H1 (cell line): Measurements from ENCODE around the gene UNC93A. TPM values are rescaled to one million over a fixed set of nuclear protein-coding genes. Genes with fewer than 3 reads are reported as not detected.

Experiments
- CTCF ChIA-PET: fragments of 300-600 bp; sonication (Branson Sonifier 250); formaldehyde crosslinking; loops from one replicate; lab custom pipeline; 2021; ENCODE audit not compliant: partially characterized antibody; lab: Charles Lee
- POLR2A ChIA-PET: fragments of 300-600 bp; sonication (Branson Sonifier 250); formaldehyde crosslinking; loops from one replicate; lab custom pipeline; 2021; ENCODE audit warnings: inconsistent platforms; ENCODE audit not compliant: partially characterized antibody; lab: Charles Lee
- DNase-seq, 2 experiments: peaks; one replicate each; pipeline versions ENCODE4 v3.0.0 to v3.0.0-alpha.2; 2010 to 2022; ENCODE audit warnings: low spot score in 2 of 2, low read depth in 1 of 2, mixed read lengths in 1 of 2
- FAIRE-seq: peaks from 2 replicates; lab custom pipeline; 2011; peaks lifted over from hg19 to GRCh38; lab: Jason Lieb, UNC
- H2AFZ ChIP-seq: 2 replicates; pipeline ENCODE4 v1.8.1; 2012; ENCODE audit warnings: low read length, inconsistent platforms
- H2AK5ac ChIP-seq: 2 replicates; pipeline ENCODE4 v1.6.1; 2013; ENCODE audit warnings: low read depth, low read length
- H2BK120ac ChIP-seq: replicated peaks from 2 replicates; pipeline ENCODE3; 2013; ENCODE audit warnings: low read depth, low read length, inconsistent platforms
- H2BK12ac ChIP-seq: 2 replicates; pipeline ENCODE4 v1.6.1; 2013; ENCODE audit warnings: low read depth, low read length
- H2BK15ac ChIP-seq: 2 replicates; pipeline ENCODE4 v1.6.1; 2013; ENCODE audit warnings: low read length
- H2BK20ac ChIP-seq: 2 replicates; pipeline ENCODE4 v1.6.1; 2013; ENCODE audit warnings: low read length
- H2BK5ac ChIP-seq: 2 replicates; pipeline ENCODE4 v1.6.1; 2013; ENCODE audit warnings: low read depth, low read length
- H3K14ac ChIP-seq: 2 replicates; pipeline ENCODE4 v1.6.1; 2013; ENCODE audit warnings: inconsistent platforms; ENCODE audit not compliant: insufficient read length
- H3K18ac ChIP-seq: 2 replicates; pipeline ENCODE4 v1.6.1; 2013; ENCODE audit warnings: low read length; ENCODE audit errors: extremely low read depth
- H3K23ac ChIP-seq: 2 replicates; pipeline ENCODE4 v1.6.1; 2013; ENCODE audit warnings: inconsistent platforms; ENCODE audit not compliant: insufficient read length
- H3K23me2 ChIP-seq: 2 replicates; pipeline ENCODE4 v1.6.1; 2013; ENCODE audit warnings: low read depth, low read length
- H3K27ac ChIP-seq: 2 replicates; pipeline ENCODE4 v1.6.1; 2011; ENCODE audit warnings: low read depth, low read length, inconsistent platforms
- H3K27me3 ChIP-seq, 4 experiments: replicated peaks in 1 of 4; 1 replicate in 1 of 4; 2 replicates in 3 of 4; pipeline versions ENCODE4 v1.6.1 to v1.8.1; 2011 to 2013; ENCODE audit warnings: low read length in 3 of 4, mild to moderate bottlenecking in 3 of 4, inconsistent platforms in 2 of 4, mixed read lengths in 2 of 4, moderate library complexity in 1 of 4; ENCODE audit not compliant: control insufficient read depth in 3 of 4, insufficient read depth in 3 of 4; ENCODE audit errors: extremely low read depth in 1 of 4
- H3K36me3 ChIP-seq, 4 experiments: 2 replicates each; pipeline versions ENCODE4 v1.6.1 to v1.8.1; 2011 to 2013; ENCODE audit warnings: mild to moderate bottlenecking in 4 of 4, low read length in 3 of 4, moderate library complexity in 2 of 4, control low read depth in 1 of 4, inconsistent platforms in 1 of 4; ENCODE audit not compliant: insufficient read depth in 4 of 4, control insufficient read depth in 2 of 4
- H3K4ac ChIP-seq: replicated peaks from 2 replicates; pipeline ENCODE3; 2013; ENCODE audit warnings: low read length, low read depth, mixed read lengths, inconsistent platforms; ENCODE audit not compliant: insufficient read length
- H3K4me1 ChIP-seq, 4 experiments: replicated peaks in 1 of 4; 1 replicate in 1 of 4; 2 replicates in 3 of 4; pipeline versions ENCODE4 v1.6.1 to v1.8.1; 2011 to 2013; ENCODE audit warnings: low read length in 3 of 4, inconsistent platforms in 2 of 4, mixed read lengths in 1 of 4; ENCODE audit not compliant: insufficient read depth in 4 of 4, control insufficient read depth in 3 of 4
- H3K4me2 ChIP-seq, 2 experiments: 2 replicates each; pipeline versions ENCODE4 v1.6.1 to v1.8.1; 2011 to 2013; ENCODE audit warnings: low read depth in 2 of 2, low read length in 2 of 2, control low read depth in 1 of 2, inconsistent platforms in 1 of 2, mild to moderate bottlenecking in 1 of 2; ENCODE audit not compliant: insufficient read depth in 1 of 2
- H3K4me3 ChIP-seq, 4 experiments: fragments of 200-600, 300-600 bp in 1 of 4; sonication (generic), shearing (Covaris generic), sonication (Bioruptor Twin) in 1 of 4; 2 replicates each; pipeline versions ENCODE4 v1.5.1 to v1.8.1; 2011 to 2016; ENCODE audit warnings: low read length in 4 of 4, low read depth in 3 of 4, control low read depth in 2 of 4, inconsistent platforms in 2 of 4, mild to moderate bottlenecking in 2 of 4, mixed read lengths in 1 of 4, moderate library complexity in 1 of 4; ENCODE audit not compliant: insufficient read depth in 2 of 4; ENCODE audit errors: extremely low read depth in 1 of 4
- H3K56ac ChIP-seq: replicated peaks from 2 replicates; pipeline ENCODE3; 2013; ENCODE audit warnings: low read depth, mild to moderate bottlenecking, mixed read lengths, low read length, inconsistent platforms; ENCODE audit not compliant: insufficient read length
- H3K79me1 ChIP-seq: 2 replicates; pipeline ENCODE4 v1.6.1; 2013; ENCODE audit warnings: low read depth, low read length, control low read depth
- H3K79me2 ChIP-seq, 2 experiments: 2 replicates each; pipeline versions ENCODE4 v1.6.1 to v1.8.1; 2012 to 2013; ENCODE audit warnings: low read length in 2 of 2, mild to moderate bottlenecking in 2 of 2, inconsistent platforms in 1 of 2; ENCODE audit not compliant: insufficient read depth in 2 of 2, control insufficient read depth in 1 of 2
- H3K9ac ChIP-seq, 4 experiments: replicated peaks in 1 of 4; 1 replicate in 1 of 4; 2 replicates in 3 of 4; pipeline versions ENCODE4 v1.6.1 to v1.8.1; 2011 to 2013; ENCODE audit warnings: low read depth in 3 of 4, low read length in 3 of 4, control low read depth in 2 of 4, mild to moderate bottlenecking in 2 of 4, moderate library complexity in 2 of 4, inconsistent platforms in 1 of 4; ENCODE audit errors: extremely low read depth in 1 of 4
- H3K9me3 ChIP-seq, 2 experiments: 2 replicates each; pipeline versions ENCODE4 v1.6.1 to v1.8.1; 2012 to 2013; ENCODE audit warnings: mild to moderate bottlenecking in 2 of 2, moderate library complexity in 2 of 2, control low read depth in 1 of 2, inconsistent platforms in 1 of 2, low read depth in 1 of 2, low read length in 1 of 2, mixed read lengths in 1 of 2; ENCODE audit not compliant: insufficient read depth in 2 of 2
- H4K20me1 ChIP-seq, 2 experiments: replicated peaks in 1 of 2; 2 replicates each; pipeline versions ENCODE3 to v1.8.1; 2011 to 2013; ENCODE audit warnings: inconsistent platforms in 2 of 2, low read length in 2 of 2, mild to moderate bottlenecking in 1 of 2; ENCODE audit not compliant: insufficient read depth in 2 of 2, control insufficient read depth in 1 of 2
- H4K5ac ChIP-seq: 2 replicates; pipeline ENCODE4 v1.6.1; 2013; ENCODE audit warnings: low read length, low read depth, mixed read lengths, inconsistent platforms; ENCODE audit not compliant: insufficient read length
- H4K8ac ChIP-seq: 2 replicates; pipeline ENCODE4 v1.8.0; 2013; ENCODE audit warnings: mild to moderate bottlenecking, moderate library complexity, low read length, inconsistent platforms; ENCODE audit not compliant: insufficient read depth; ENCODE audit errors: extremely low read depth
- H4K91ac ChIP-seq: replicated peaks from 2 replicates; pipeline ENCODE3; 2013; ENCODE audit warnings: low read length, mixed read lengths, inconsistent platforms; ENCODE audit not compliant: insufficient read length
- CTCF ChIP-seq, 3 experiments: IDR thresholded peaks; 1 replicate in 2 of 3; 2 replicates in 1 of 3; pipeline versions ENCODE4 v1.5.1 to v1.6.1; 2011; ENCODE audit warnings: low read length in 3 of 3, mild to moderate bottlenecking in 3 of 3, inconsistent platforms in 2 of 3, low read depth in 1 of 3, moderate library complexity in 1 of 3; ENCODE audit not compliant: insufficient read depth in 1 of 3; ENCODE audit errors: control extremely low read depth in 1 of 3
- GABPA ChIP-seq: IDR thresholded peaks from 2 replicates; pipeline ENCODE4 v1.6.1; 2011; ENCODE audit warnings: mild to moderate bottlenecking, low read length, moderate library complexity, borderline replicate concordance; ENCODE audit not compliant: insufficient read depth
- HDAC6 ChIP-seq: IDR thresholded peaks from one replicate; pipeline ENCODE4 v1.7.1; 2012; ENCODE audit warnings: low read depth, mild to moderate bottlenecking, inconsistent platforms, low read length, moderate library complexity
- KDM4A ChIP-seq: IDR thresholded peaks from one replicate; pipeline ENCODE4 v1.7.1; 2012; ENCODE audit warnings: low read depth, mild to moderate bottlenecking, moderate library complexity, low read length, inconsistent platforms; ENCODE audit not compliant: severe bottlenecking
- SP1 ChIP-seq: IDR thresholded peaks from 2 replicates; pipeline ENCODE4 v1.6.1; 2011; ENCODE audit warnings: low read depth, low read length
- SUZ12 ChIP-seq: fragments of 200-600 bp; sonication (generic); IDR thresholded peaks from 2 replicates; pipeline ENCODE4 v1.6.1; 2012; ENCODE audit warnings: mild to moderate bottlenecking, inconsistent platforms, low read length, moderate library complexity, mixed read lengths
- TAF7 ChIP-seq: optimal IDR thresholded peaks from 2 replicates; pipeline ENCODE3; 2011; ENCODE audit warnings: low read depth, mild to moderate bottlenecking, inconsistent platforms, low read length, moderate library complexity, borderline replicate concordance
- USF2 ChIP-seq: IDR thresholded peaks from 2 replicates; pipeline ENCODE4 v1.6.1; 2011; ENCODE audit warnings: low read length, improper control_type of control experiment
- YY1 ChIP-seq: IDR thresholded peaks from 2 replicates; pipeline ENCODE4 v1.6.1; 2011; ENCODE audit warnings: low read depth, mild to moderate bottlenecking, low read length
- WGBS, 2 experiments: shearing (Covaris generic) in 1 of 2; methylation state at CpG; one replicate each; pipeline versions ENCODE4 v1.1.6 to v1.1.7; 2013 to 2015; ENCODE audit warnings: low lambda C conversion rate in 2 of 2, mixed read lengths in 2 of 2, inconsistent platforms in 1 of 2, low coverage in 1 of 2, missing lambda C conversion rate in 1 of 2; ENCODE audit not compliant: insufficient replicate concordance in 2 of 2, insufficient coverage in 1 of 2, insufficient read length in 1 of 2; ENCODE audit errors: extremely low coverage in 1 of 2, missing lambda C conversion rate in 1 of 2; 5-methylcytosine and 5-hydroxymethylcytosine counted together
- polyA plus RNA-seq, 7 experiments: library from polyadenylated mRNA; depleted of rRNA in 3 of 7; stranded (reverse) in 5 of 7; unstranded in 2 of 7; fragments of >200 nt in 5 of 7; fragments of 200-250 nt in 2 of 7; gene quantifications; 1 replicate in 5 of 7; 2 replicates in 1 of 7; 4 replicates in 1 of 7; pipeline versions ENCODE4 v1.2.1 to v1.2.3, GENCODE V29; 2011 to 2013; ENCODE audit warnings: missing spikeins in 2 of 7, mixed read lengths in 2 of 7
- total RNA-seq: library from RNA; stranded (reverse); fragmentation: NEBNext Ultra II Directional; extraction: Animal tissue kit (Norgen Biotek cat#: 25700); gene quantifications from 2 replicates; pipeline ENCODE4 v1.2.1, GENCODE V29; 2021

Gene UNC93A
- total and polyA plus RNA-seq, 2 of the 8 experiments (the other 6 are each of a cell fraction or from before 2014, with no cell fraction given), result 0.39 TPM; not detected in 1

- no peaks in the 10 kb centered on the region for H4K20me1 ChIP-seq
- H3K56ac ChIP-seq, result no peak overlapping the region
- DNase-seq, result no peak
- no peaks in the 10 kb centered on the region; the same call in 1 of the 2 replicates for H3K23me2 ChIP-seq
- CTCF ChIA-PET, result interaction anchor here (0.8 to 3.5 kb wide), 14 partner anchors 11 to 196 kb away, joined by 3 to 10 read pairs (median 4); no protein-coding TSS in a partner anchor
- H4K5ac ChIP-seq, result no peak overlapping the region
- H3K4ac ChIP-seq, result no peak overlapping the region
- H3K27me3 ChIP-seq, result no peaks in the 10 kb centered on the region
- no peaks in the 10 kb centered on the region for H3K9me3 ChIP-seq
- 0 out of 2 replicates have a peak overlapping the region, but pooled peaks have one; percentile 2 for H3K27ac ChIP-seq
- no peaks in the 10 kb centered on the region for H3K79me1 ChIP-seq
- H3K4me1 ChIP-seq, result peaks cover 0 to 10% (median 3%) of the 10 kb centered on the region in 4 experiments; a peak in 2 of 7 replicates
- H2AK5ac ChIP-seq, result no peak overlapping the region; the same call in 1 of the 2 replicates
- H3K4me3 ChIP-seq, result no peak overlapping the region
- peak overlapping the region; percentile 26; the same call in 1 of the 2 replicates for H2BK20ac ChIP-seq
- no peak overlapping the region for H2AFZ ChIP-seq
- H4K91ac ChIP-seq, result no peak overlapping the region
- no peak overlapping the region for H4K8ac ChIP-seq
- peak overlapping the region; percentile 38; the same call in 1 of the 2 replicates for H3K18ac ChIP-seq
- no peak overlapping the region for H3K14ac ChIP-seq
- H2BK5ac ChIP-seq, result 0 out of 2 replicates have a peak overlapping the region, but pooled peaks have one; percentile 55
- H3K9ac ChIP-seq, result no peak overlapping the region
- 88% methylated on average over 10 of the region's 10 CpGs; no CpG with 5 or more reads in 1 of the 2 experiments for WGBS, 2 experiments
- no peaks in the 10 kb centered on the region for H3K79me2 ChIP-seq
- no peak for FAIRE-seq
- H2BK15ac ChIP-seq, result no peak overlapping the region
- no peaks in the 10 kb centered on the region for H3K36me3 ChIP-seq
- peak overlapping the region; percentile 34; the same call in 1 of the 2 replicates for H2BK12ac ChIP-seq
- no peak overlapping the region for H2BK120ac ChIP-seq
- no peak overlapping the region for H3K23ac ChIP-seq
- POLR2A ChIA-PET, result no interaction called here
- no peak overlapping the region for H3K4me2 ChIP-seq
- TF ChIP-seq HDAC6 (no peak), GABPA (no peak), CTCF (IDR thresholded peaks at IDR 0.05; ENCODE audit: control extremely low read depth in 1 of 3, insufficient read depth in 1 of 3, low read depth in 1 of 3, low read length in 3 of 3) (no peak), YY1 (no peak), TAF7 (no peak), KDM4A (no peak), USF2 (no peak), SUZ12 (no peak), SP1 (no peak)
Observed at GRCh38 chr6:167293088-167293589, 2.0 kb downstream of the UNC93A start.
